Ectodermal cell (in vitro differentiated cells): Measurements from ENCODE around the gene PRR22.

ENCODE experiments used
- H3K27ac ChIP-seq: 2 replicates; pipeline ENCODE4 v1.7.0; 2013; ENCODE audit warnings: mild to moderate bottlenecking, low read depth, low read length; ENCODE audit not compliant: insufficient read depth, poor library complexity, severe bottlenecking
- H3K27me3 ChIP-seq: 2 replicates; pipeline ENCODE4 v1.7.0; 2013; ENCODE audit warnings: mild to moderate bottlenecking, low read length; ENCODE audit not compliant: insufficient read depth, control insufficient read depth, poor library complexity, severe bottlenecking
- H3K36me3 ChIP-seq: one replicate; pipeline ENCODE4 v1.7.0; 2013; ENCODE audit warnings: low read length; ENCODE audit not compliant: control insufficient read depth, insufficient read depth
- H3K4me1 ChIP-seq: one replicate; pipeline ENCODE4 v1.7.0; 2013; ENCODE audit warnings: low read length; ENCODE audit not compliant: control insufficient read depth, insufficient read depth
- H3K4me3 ChIP-seq: 2 replicates; pipeline ENCODE4 v1.7.0; 2013; ENCODE audit warnings: low read depth, low read length, control low read depth; ENCODE audit not compliant: insufficient read depth
- H3K9me3 ChIP-seq: 2 replicates; pipeline ENCODE4 v1.7.0; 2013; ENCODE audit warnings: mild to moderate bottlenecking, low read length, moderate library complexity; ENCODE audit not compliant: control insufficient read depth
- WGBS, 2 experiments: methylation state at CpG; one replicate each; pipeline ENCODE4 v1.1.7; 2013; ENCODE audit warnings: missing lambda C conversion rate in 2 of 2; 5-methylcytosine and 5-hydroxymethylcytosine counted together

PRR22 gene

DNA sequence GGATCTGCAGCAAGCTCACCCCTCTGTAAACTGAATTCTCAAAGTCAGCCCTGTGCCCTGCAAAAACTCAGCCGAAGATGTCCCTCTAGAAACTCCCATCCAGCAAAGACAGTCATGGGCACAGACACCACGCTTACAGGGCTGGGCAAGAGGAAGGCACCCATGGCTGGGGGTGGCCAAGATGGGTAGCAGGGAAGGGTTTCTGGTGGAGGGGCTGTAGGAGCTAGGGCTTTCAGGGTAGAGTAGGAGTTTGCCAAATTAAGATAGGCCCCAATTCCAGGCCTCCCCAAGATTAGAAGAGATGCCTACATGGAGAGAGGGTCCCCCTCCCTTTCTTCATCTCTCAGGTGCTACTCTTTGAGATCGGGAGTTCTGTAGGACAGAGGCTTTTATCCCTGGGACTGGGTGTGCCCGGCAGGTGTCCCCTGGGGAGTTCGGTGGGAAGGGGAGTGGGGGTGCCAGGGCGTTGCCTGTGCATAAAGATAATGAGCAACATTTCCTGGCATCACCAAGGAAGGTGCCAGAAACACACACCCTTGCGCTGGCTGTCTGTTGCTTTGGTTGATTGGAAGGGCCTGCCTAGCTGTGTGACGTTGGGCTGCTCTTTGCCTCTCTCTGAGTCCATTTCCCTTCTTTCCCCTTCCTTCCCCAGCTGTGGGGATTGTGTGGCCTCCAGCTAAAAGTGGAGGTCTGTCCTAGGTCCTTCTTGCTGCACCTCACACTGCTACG is 29.7 kb upstream of the PRR22 start:
- Histone ChIP-seq H3K4me1 (no peaks in the 10 kb centered on the region), H3K27ac (no peak overlapping the region), H3K9me3 (no peaks in the 10 kb centered on the region), H3K4me3 (no peak overlapping the region), H3K27me3 (no peaks in the 10 kb centered on the region), H3K36me3 (no peaks in the 10 kb centered on the region)
- 84 to 89% methylated on average over 9 of the region's 9 CpGs for WGBS, 2 experiments

- H3K27ac ChIP-seq: no peak overlapping the region
Observed at GRCh38 chr19:5811117-5811516, 26.6 kb upstream of the PRR22 start.

GRCh38 chr19:5809469-5809868 is 24.9 kb upstream of the PRR22 start:
- H3K4me1 ChIP-seq: peaks cover 8% of the 10 kb centered on the region
- peaks cover 12% of the 10 kb centered on the region for H3K27me3 ChIP-seq
- H3K27ac ChIP-seq: no peak overlapping the region
- H3K9me3 ChIP-seq: no peaks in the 10 kb centered on the region
- WGBS, 2 experiments: 93 to 94% methylated on average over 10 of the region's 10 CpGs
- no peak overlapping the region for H3K4me3 ChIP-seq
- H3K36me3 ChIP-seq: no peaks in the 10 kb centered on the region

More at GRCh38 chr19:5811117-5811516, 26.6 kb upstream of the PRR22 start:
- no peaks in the 10 kb centered on the region for H3K9me3 ChIP-seq
- H3K4me1 ChIP-seq: peaks cover 5% of the 10 kb centered on the region
- no peaks in the 10 kb centered on the region for H3K36me3 ChIP-seq
- H3K4me3 ChIP-seq: no peak overlapping the region
- H3K27me3 ChIP-seq: peaks cover under 1% of the 10 kb centered on the region
- 91 to 93% methylated on average over 4 of the region's 4 CpGs for WGBS, 2 experiments

GRCh38 chr19:5809053-5809452 is 24.5 kb upstream of the PRR22 start:
- no peak overlapping the region for H3K27ac ChIP-seq
- peaks cover 16% of the 10 kb centered on the region for H3K27me3 ChIP-seq
- no peak overlapping the region for H3K4me3 ChIP-seq
- peaks cover 8% of the 10 kb centered on the region for H3K4me1 ChIP-seq
- H3K9me3 ChIP-seq: no peaks in the 10 kb centered on the region
- no peaks in the 10 kb centered on the region for H3K36me3 ChIP-seq
- WGBS, 2 experiments: 93 to 97% methylated on average over 9 of the region's 9 CpGs

DNA sequence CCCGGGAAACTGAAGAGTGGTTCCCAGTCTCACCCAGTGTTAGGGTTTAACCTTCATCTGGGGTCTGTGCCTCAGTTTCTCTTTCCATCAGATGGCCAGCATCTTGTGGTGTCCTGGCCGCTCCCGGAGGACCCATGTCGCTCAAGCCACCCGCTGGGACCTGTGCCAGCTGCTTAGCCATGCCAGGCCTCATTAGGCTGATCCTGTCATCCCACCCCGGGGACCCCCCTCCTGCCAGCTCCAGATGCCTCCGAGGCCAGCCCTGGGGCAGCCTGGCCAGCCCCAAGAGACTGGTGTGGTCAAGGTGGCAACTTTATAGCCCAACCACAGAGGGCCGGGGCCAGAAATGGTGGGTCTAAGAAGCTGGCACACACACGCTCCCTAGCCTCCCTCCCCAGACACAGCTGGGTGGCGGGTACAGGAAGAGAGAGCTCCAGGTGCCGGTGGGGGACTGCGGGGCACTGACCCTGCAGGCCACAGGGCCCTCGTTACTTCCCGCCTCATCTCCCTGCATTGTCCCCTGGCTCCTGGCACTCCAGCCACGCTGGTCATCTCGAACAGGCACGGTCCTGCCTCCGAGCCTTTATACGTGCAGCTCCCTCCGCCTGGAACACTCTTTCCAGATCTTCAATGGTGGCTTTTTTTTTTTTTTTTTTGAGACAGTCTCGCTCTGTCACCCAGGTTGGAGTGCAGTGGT is 23.7 kb upstream of the PRR22 start:
- peaks cover 8% of the 10 kb centered on the region for H3K4me1 ChIP-seq
- H3K4me3 ChIP-seq: no peak overlapping the region
- WGBS, 2 experiments: 93 to 95% methylated on average over 20 of the region's 21 CpGs
- no peaks in the 10 kb centered on the region for H3K9me3 ChIP-seq
- H3K27ac ChIP-seq: no peak overlapping the region
- H3K27me3 ChIP-seq: peaks cover 20% of the 10 kb centered on the region
- H3K36me3 ChIP-seq: no peaks in the 10 kb centered on the region

GRCh38 chr19:5806905-5807304 is 22.4 kb upstream of the PRR22 start:
- WGBS, 2 experiments: 92% methylated on average over 5 of the region's 5 CpGs
- H3K27me3 ChIP-seq: peaks cover 24% of the 10 kb centered on the region
- no peaks in the 10 kb centered on the region for H3K36me3 ChIP-seq
- H3K4me3 ChIP-seq: no peak overlapping the region
- H3K27ac ChIP-seq: no peak overlapping the region
- peaks cover 8% of the 10 kb centered on the region for H3K4me1 ChIP-seq
- H3K9me3 ChIP-seq: no peaks in the 10 kb centered on the region

- Histone ChIP-seq H3K27me3 (peaks cover 25% of the 10 kb centered on the region), H3K4me1 (peaks cover 8% of the 10 kb centered on the region), H3K27ac (no peak overlapping the region), H3K4me3 (peak overlapping the region; percentile 40), H3K9me3 (no peaks in the 10 kb centered on the region), H3K36me3 (no peaks in the 10 kb centered on the region)
- WGBS, 2 experiments: 21 to 26% methylated on average over 6 of the region's 6 CpGs
Observed at GRCh38 chr19:5806133-5806489, 21.6 kb upstream of the PRR22 start.

GRCh38 chr19:5805462-5806132 is 21.1 kb upstream of the PRR22 start:
- Histone ChIP-seq H3K4me3 (peak overlapping the region; percentile 40), H3K9me3 (no peaks in the 10 kb centered on the region), H3K27ac (no peak overlapping the region), H3K27me3 (peaks cover 25% of the 10 kb centered on the region), H3K4me1 (peaks cover 8% of the 10 kb centered on the region), H3K36me3 (no peaks in the 10 kb centered on the region)
- WGBS, 2 experiments: 1 to 2% methylated on average over 46 of the region's 46 CpGs

DNA sequence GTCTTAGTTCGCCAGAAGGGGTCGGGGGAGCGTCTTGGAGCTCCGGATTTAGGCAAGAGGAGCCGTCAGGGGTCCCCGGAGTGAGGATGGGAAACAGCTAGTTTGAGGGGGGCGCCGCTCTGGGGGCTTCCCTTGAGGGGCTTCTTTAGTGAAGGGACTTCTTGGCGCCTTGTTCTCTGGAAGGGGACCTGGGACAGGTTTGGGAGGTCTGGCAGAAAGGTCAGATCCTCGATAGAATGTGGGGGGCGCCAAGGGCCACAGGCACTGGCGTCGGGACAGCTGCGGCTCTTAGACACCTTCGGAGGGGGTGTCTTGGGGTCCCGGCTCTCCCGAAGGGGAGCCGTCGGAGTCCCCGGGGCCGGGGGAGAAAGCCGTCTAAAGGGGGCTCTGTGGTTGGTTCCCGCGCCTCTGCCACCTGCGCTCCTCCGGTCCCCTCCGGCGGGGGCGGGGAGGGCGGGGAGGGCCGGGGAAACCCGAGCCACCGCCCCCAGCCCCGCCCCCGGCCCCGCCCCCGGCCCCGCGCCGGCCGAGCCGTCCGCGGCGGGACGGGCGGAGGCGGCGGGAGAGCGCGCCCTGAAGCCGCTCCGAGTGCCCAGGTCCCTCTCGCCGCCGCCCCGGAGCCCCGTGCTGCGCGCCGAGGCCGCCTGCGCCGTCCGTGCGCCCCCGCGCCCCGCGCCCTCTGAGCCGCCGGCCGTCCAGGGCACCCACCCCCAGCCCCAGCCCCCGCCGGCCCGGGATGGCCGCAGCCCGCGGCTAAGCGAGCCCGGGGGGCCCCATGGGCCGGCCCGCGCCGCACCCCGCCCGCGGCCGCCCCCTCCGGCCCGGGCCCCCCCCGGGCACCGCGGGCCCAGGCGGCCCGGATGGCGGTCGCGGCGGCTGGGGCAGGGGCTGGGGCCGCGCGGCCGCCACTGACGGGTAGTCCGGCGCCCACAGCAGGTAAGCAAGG is 20.2 kb upstream of the PRR22 start, which contains the start of gene NRTN:
Gene NRTN, plus strand, starts transcription at position 552 of the 946 bp plus-strand sequence. CDS start 19,099 bp downstream, outside the sequence.
- WGBS, 2 experiments: 3% methylated on average over 106 of the region's 107 CpGs
- Histone ChIP-seq H3K9me3 (no peaks in the 10 kb centered on the region), H3K36me3 (no peaks in the 10 kb centered on the region), H3K27me3 (peaks cover 25% of the 10 kb centered on the region), H3K27ac (no peak within 1 kb of the TSS), H3K4me3 (peak within 1 kb of the TSS; percentile 40), H3K4me1 (peaks cover 8% of the 10 kb centered on the region)
